HG03520 (cell line): Measurements from ENCODE around the gene SOX5.

ENCODE experiments used
- ATAC-seq: cut with Tn5 transposase; IDR thresholded peaks from one replicate; pipeline ENCODE4 v1.9.1; 2021; ENCODE audit warnings: mild to moderate bottlenecking, moderate library complexity; ENCODE audit not compliant: unreplicated experiment

Gene SOX5

GRCh38 chr12:23949348-23950209, at the start of gene SOX5:
SOX5 (minus strand) TSS chr12:23949670; CDS start chr12:23949601, 69 bp downstream.
- ATAC-seq, result no peak

DNA sequence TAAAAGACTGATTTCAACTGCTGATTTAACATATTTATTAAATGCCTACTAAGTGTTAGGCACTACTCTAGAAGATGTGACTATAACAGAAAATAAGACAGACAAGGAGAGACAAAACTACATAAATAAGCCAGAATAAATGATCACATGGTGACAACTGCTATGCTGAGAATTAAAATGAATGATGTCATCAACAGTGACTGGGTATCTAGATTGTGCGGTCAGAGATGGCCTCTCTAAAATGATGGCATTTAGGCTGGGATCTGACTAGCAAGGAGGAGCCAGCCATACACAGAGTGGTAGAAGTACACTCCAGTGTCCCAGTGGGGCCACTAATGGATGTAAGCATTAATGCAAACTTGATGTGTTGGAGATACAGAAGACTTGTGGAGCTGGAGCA, 37.6 kb upstream of the SOX5 start:
- ATAC-seq, result no peak

- ATAC-seq, result no peak
Observed at GRCh38 chr12:23980826-23981225, 31.4 kb upstream of the SOX5 start.

DNA sequence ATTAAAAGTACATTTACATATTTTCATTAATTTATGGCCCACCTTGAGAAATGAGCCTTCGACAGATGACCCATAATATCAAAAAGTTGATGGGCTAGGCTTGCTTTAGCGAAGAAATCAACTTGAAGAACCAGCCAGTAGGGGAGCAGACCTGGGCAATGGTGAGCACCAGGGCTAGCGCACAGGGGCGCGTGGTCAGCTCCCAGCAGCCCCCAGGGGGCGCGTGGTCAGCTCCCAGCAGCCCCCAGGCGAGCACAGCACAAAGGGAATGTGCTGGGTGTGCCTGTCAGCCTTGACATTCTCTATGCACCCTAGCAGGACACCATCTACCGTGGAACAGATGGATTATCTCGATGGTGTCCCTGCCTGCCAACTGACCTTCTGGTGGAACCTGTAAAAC, 15.3 kb upstream of the SOX5 start:
- no peak for ATAC-seq

GRCh38 chr12:23959826-23960225, 10.4 kb upstream of the SOX5 start:
- no peak for ATAC-seq

DNA sequence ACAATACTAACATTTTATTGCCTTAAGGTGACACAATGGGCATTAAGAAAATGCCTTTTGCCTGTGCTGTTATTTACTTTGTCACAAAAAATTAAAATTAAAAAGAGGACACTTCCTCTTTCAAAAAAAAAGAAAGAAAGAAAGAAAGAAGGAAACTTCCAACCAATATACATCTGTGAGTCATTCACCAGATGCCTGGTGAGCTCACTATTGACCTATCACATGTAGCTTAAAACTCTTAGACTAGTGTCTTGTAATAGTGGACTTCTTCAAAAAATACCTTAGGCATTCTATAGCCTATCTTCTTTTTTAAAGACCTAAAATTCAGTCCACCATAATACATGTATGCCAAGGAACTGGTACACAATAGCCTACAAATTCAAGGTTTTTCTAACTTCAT, 4.9 kb upstream of the SOX5 start:
- ATAC-seq, result no peak

- no peak for ATAC-seq
Observed at GRCh38 chr12:23952071-23952470, 2.6 kb upstream of the SOX5 start.

- no peak for ATAC-seq
Observed at GRCh38 chr12:23950775-23951451, 1.4 kb upstream of the SOX5 start.

- ATAC-seq, result no peak
Observed at GRCh38 chr12:23950210-23950774, 822 bp upstream of the SOX5 start.

GRCh38 chr12:23948291-23948690, 1.2 kb downstream of the SOX5 start:
- no peak for ATAC-seq

- no peak for ATAC-seq
Observed at GRCh38 chr12:23947395-23947794, 2.1 kb downstream of the SOX5 start.

GRCh38 chr12:23945249-23945648, 4.2 kb downstream of the SOX5 start:
- ATAC-seq, result no peak

GRCh38 chr12:23944067-23944466, 5.4 kb downstream of the SOX5 start:
- ATAC-seq, result no peak

DNA sequence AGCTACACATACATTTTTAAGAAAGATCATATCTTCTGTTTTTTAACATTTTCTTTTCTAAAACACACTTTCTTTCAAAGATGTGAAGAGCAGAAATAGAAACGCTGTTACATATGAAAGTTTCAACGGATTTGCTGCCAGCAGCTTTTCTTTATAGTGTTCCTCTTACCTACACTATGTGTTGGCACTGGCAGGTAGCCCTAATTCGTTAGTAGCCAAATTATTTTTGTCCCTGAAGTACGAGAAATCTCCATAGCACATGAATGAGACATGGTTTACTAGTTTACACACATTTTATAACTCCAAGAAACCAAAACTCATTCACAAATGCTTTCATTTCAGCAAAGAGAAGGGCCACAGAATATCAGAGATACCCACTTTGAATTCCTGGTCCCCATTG, 6.6 kb downstream of the SOX5 start:
- ATAC-seq, result no peak

GRCh38 chr12:23941780-23942179, 7.7 kb downstream of the SOX5 start:
- ATAC-seq, result no peak

DNA sequence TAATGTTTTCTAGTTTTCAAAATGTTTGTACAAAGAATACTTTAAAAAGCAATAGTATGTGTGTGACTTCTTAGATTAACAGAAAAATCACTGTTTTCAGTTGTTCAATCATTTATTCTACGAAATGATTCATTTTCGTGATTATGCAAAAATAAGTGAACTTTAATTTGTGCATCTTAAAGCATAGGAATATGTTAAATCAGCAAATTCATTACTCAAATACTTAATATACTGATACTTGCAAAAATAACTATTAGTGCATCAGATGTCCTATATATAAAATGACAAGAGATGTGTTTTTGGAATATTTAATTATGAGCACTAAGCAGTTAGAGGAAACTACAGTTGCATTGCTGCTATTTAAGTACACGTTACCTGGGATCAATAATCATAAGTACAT, 11.0 kb downstream of the SOX5 start:
- no peak for ATAC-seq

DNA sequence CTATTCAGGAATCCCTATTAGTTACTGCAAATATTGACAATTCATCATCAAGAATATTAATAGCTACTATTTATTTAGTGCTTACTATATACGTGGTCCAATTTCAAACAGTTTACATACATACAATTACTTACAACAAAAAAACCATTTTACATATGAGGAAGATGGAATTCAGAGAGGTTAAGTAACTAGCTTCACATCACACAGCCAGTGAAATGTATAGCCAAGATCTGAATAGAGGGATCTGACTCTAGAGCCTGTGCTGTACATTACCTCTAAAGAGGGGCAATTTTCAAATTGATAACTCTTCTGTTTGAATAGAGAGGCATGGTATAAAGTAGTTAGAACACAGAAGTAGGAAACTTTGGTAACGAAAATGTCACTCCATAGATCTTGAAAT, 18.3 kb downstream of the SOX5 start:
- ATAC-seq, result no peak

DNA sequence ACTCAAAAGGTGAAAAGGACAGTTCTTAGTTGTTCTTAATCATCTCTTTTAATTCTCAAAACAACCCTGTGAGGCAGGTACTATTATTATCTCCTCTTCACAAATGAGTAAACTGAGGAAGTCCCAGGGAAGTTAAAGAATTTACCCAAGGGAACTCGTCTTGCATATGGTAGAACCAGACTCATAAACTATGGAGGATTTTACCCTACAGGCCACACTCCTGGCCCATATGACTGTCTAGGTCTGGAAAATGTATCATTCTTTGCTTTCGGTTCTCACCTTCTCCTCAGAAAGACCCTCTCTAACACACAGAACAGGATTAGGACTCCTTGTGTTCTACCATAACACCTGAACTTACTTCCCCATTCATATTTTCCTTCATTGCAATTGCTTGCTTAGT, 18.9 kb downstream of the SOX5 start:
- no peak for ATAC-seq

DNA sequence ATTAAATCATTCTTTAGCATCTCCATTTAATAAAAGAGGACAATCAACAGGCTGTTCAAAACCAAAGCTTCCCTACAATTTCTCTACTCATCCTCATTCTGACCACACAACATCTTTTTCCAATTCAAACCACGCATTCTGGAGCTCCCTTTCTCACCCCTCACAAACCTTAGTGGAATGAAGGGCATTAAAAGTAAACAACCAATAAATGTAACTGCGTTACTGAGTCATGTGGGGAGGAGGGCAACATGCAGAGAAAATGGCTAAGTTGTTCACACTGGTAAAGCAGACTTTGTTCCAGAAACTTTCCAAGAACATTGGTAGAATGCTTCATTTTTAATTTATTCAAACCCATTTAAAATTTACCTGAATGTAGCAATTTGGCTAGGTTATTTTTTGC, 19.6 kb downstream of the SOX5 start:
- ATAC-seq, result no peak

DNA sequence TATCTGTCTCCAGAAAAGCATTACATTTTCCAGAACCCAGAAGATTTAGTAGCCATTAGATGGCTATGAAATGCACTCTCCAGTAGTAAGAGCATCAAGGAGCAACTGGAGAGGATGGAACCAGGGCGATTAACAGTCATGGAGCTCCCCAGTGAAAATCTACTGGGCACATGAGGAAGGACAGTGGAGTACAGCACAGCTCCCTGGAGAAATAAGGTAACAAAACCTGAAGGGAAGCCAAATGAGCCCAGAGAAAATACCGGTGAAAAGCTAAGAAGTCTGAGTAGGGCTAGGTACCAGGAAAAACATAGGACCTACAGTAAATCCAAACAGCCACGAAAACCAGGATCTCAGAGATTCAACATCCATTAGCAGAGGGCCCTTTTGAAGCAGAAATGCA, 21.6 kb downstream of the SOX5 start:
- ATAC-seq, result no peak

DNA sequence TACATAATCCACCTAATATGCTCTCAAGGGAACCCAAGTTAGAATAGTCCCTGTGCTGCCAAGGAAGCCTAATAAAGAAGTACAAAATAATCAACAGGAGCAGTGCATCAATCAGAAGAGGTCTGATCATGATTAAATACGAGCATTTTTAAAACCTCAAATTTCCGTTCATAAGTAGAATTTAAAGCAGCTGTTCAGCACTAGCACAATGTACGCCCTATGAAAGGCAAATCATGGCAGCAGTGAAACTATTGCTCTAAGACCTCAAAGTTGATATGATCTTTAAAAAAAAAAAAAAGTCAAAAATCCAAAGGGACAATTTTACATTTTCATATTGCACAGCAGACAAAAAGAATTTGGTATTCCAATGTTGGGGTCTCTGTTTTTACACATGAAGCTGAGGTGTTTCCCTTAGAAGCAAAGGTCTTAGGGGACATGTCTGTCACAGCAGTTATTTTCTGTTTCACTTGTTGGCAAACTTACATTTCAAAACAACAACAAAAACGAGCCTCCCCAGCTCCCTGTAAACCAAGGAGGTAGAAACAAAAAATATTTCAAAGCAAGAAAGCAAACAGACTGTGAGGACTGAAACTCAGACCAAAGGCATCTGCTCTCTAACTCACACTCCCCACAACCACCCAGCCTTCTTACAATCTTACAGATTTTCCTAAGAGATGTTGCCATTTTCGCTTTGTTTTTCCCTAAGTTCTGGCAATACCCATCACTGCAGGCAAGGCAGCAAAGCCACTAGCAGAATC, 28.2 kb downstream of the SOX5 start:
- no peak for ATAC-seq
